ENCODE measurements around the gene CRB2. TPM values are rescaled to one million over a fixed set of nuclear protein-coding genes. Genes with fewer than 3 reads are reported as not detected.

Gene CRB2
- total and polyA plus RNA-seq, 2 of the 13 experiments (the other 11 are each of a cell fraction or from before 2014, with no cell fraction given): 0.01 to 0.29 TPM

- TF ChIP-seq ZBTB4 (CRISPR knock-in tag; IDR thresholded peaks at IDR 0.05; ENCODE audit: borderline replicate concordance) (no peak), ERF (CRISPR knock-in tag; IDR thresholded peaks at IDR 0.05) (peak; percentile 69), LCORL (IDR thresholded peaks at IDR 0.05) (no peak), LCORL (CRISPR knock-in tag; IDR thresholded peaks at IDR 0.05) (peak; percentile 97), REL (CRISPR knock-in tag; conservative IDR thresholded peaks at IDR 0.05) (no peak), TCF7 (IDR thresholded peaks at IDR 0.05; ENCODE audit: low read depth) (peak; percentile 57), PLRG1 (conservative IDR thresholded peaks at IDR 0.05) (no peak), ZNF547 (CRISPR knock-in tag; IDR thresholded peaks at IDR 0.05) (no peak; the same call in 1 of the 2 replicates), POGZ (CRISPR knock-in tag; IDR thresholded peaks at IDR 0.05) (peak; percentile 82; the same call in 1 of the 2 replicates), KDM2A (CRISPR knock-in tag; IDR thresholded peaks at IDR 0.05; ENCODE audit: borderline replicate concordance, low read depth) (peak; percentile 62), HOXA3 (CRISPR knock-in tag; IDR thresholded peaks at IDR 0.05) (peak; percentile 92), ZNF124 (CRISPR knock-in tag; IDR thresholded peaks at IDR 0.05) (peak; percentile 89), HNRNPLL (IDR thresholded peaks at IDR 0.05; ENCODE audit: low read depth, low read length, poor library complexity, severe bottlenecking) (no peak), KMT2A (CRISPR knock-in tag; IDR thresholded peaks at IDR 0.05) (no peak), PAXIP1 (CRISPR knock-in tag; conservative IDR thresholded peaks at IDR 0.05) (peak; percentile 92), IKZF1 (IDR thresholded peaks at IDR 0.05) (no peak), SPEN (CRISPR knock-in tag; IDR thresholded peaks at IDR 0.05; ENCODE audit: low read depth) (peak; percentile 65), YEATS2 (CRISPR knock-in tag; IDR thresholded peaks at IDR 0.05; ENCODE audit: borderline replicate concordance) (peak; percentile 22; the same call in 1 of the 2 replicates), DRAP1 (CRISPR knock-in tag; IDR thresholded peaks at IDR 0.05) (peak; percentile 15; the same call in 1 of the 2 replicates), TFE3 (CRISPR knock-in tag; IDR thresholded peaks at IDR 0.05) (peak; percentile 57; the same call in 1 of the 2 replicates), IRF1 (CRISPR knock-in tag; IDR thresholded peaks at IDR 0.05; ENCODE audit: low read depth) (no peak)
Measured at GRCh38 chr9:123324767-123325183, 31.2 kb upstream of the CRB2 start (continued).
